Stimulated activated CD8-positive, alpha-beta memory T cell treated with anti-CD3 and anti-CD28 coated beads, Interleukin-2, amount 100 ng/mL, for 1 hour (primary cell): ENCODE data around the gene WDFY2.

Experiments used
- DNase-seq, 2 donors: peaks; one replicate each; pipeline ENCODE4 v3.0.0-alpha.2; 2020; ENCODE audit warnings: low read depth in 2 of 2

WDFY2 gene

DNA sequence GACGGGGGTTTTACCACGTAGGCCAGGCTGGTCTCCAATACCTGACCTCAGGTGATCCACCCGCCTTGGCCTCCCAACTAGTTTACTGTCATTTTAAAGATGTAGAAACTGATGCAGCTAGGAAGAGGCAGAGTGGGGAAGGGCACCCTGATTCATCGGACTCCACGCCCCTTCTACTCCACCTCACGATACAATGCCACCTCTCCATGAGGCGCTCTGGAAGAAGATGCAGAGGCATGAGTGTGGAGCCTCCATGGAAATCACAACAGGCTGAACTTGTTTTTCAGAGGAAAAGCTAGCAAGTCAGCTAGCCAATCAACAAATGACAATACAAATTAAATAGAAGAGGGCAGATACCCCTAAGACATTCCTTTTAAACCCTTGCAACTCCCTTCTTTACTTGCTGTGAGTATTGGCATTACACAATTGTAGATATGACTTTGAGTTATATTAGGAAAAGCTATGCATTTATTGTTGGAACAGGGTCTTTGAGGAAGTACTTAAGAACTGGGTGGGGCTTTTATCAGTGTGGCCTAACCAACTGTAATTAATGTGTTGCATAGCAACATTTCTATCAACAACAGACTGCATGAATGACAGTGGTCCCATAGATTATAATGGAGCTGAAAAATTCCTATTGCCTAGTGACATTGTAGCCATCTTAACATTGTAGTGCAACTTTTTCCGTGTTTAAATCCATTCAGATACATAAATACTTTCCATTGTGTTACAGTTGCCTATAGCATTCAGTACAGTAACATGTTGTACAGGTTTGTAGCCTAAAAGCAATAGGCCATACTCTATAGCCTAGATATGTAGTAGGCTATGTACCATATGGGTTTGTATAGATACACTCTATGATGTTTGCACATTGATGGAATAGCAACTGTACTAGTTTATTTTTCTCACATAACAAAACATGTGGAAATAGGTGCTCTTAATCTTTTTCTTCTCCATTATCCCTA is 17.6 kb downstream of the WDFY2 start:
- DNase-seq: no peak

DNA sequence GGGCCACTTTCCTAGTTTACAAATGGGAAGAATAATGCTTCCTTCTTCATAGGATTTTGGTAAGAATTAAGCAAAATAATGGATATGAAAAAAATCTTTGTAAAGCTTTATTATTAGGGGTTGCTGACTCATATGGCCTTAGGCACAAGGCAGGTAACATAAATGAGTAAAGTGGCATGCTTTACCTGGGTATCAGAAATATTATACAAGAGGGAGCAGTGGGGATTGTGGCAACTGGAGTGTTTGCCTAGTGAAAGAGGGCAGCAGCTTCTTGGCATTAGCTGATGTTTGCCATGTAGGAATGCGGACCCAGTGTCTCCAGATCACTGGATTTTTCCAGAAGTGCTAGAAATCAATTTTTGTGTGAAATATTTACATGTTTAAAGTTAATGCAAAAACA is 19.5 kb downstream of the WDFY2 start:
- DNase-seq: no peak

DNA sequence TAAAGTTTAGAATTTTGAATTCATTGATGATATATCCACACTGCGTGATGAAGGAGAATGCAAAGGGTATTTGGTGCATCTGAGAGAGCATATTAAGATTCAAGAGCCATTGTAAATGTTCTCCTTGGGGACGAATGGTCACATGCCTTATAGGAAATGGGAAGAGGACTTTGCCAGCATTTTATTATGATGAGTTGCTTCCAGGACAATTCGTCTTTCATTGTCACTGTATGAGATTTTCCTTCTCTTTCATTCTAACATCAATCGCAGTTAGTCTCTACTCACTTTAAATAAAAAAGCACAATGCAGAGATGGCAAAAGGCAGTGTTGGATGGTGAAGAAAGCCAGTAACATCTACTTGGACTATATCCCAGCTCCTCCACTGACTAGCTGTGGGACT is 21.4 kb downstream of the WDFY2 start:
- DNase-seq: no peak

- DNase-seq: no peak
These were observed 22.9 kb downstream of the WDFY2 start for GRCh38 chr13:51607165-51607564.

DNA sequence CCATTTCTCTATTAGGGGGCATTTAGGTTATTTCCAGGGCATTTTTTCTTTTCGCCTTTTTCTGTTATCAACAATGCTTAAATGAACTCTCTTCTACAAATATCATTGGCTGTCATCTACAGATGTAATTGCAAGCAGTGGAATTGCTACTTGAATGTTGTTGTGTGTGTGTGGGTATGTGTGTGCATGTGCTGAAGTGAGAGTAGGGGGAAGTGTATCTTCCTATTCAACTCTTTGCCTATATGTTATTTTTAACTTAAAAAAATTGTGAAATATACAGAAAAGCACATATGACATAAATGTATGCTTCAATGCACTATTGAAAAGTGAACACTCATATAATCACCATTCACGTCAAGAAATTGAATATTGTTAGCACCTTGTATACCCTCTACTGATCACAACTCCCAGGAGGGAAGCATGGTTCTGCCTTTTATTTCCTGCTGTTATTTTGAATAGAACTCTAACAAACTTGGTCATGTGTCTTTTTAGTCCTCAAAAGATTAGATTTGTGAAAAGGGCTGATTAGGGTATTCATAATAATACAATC is 24.7 kb downstream of the WDFY2 start:
- DNase-seq: no peak

DNA sequence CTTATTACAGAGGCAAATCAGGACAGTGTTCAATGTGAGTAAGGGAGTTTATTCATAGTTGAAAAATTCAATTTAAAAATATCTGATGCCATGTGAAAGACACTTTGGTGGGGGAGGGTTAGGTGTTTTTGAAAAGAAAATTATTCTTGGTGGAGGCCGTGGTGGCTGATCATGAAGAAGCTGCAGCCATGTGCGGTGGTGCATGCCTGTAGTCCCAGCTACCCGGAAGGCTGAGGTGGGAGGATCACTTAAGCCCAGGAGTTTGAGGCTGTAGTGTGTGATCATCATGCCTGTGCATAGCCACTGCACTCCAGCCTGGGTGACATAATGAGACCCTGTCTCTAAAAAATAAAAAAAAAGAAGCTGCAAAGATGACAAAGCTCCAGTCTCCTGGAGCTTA is 28.6 kb downstream of the WDFY2 start:
- DNase-seq: no peak

DNA sequence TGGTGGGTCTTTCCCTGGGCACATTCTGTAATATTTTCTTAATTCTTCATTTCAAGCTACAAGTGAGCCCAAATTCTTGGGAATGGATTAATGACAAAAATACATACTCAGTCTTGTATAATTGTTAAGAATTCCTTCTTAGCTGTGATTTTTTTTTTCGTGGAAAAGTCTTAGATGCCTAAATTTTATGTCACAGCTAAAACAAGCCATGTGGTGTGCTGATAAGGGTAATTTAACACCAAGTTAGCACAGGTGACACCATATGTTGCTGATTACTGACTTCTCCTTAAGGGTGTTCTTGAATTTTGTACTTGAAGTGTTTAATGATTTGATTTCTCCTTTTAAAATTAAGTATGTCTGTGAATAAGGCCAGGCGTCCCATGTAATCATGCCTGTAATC is 29.3 kb downstream of the WDFY2 start:
- DNase-seq: no peak

DNA sequence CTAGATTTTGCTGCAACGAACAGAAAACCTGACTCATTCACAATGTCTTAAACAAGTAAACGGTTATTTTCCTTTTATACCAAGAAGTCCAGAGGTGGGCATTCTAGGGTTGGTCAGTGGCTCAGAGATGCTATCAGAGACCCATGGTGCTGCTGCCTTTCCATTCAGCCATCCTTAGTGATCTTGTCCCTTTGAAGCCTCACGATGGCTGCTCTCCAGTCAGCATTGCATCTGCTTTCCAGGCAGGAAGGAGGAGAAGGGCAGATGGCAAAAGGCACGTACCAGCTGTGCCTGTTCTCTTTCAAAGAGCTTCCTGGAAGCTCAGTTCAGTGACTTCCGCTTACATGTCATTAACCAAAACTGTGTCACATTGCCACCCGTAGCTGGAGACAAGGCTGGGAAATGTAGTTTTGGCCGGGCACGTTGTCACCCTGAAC is 30.1 kb downstream of the WDFY2 start:
- DNase-seq: no peak

DNA sequence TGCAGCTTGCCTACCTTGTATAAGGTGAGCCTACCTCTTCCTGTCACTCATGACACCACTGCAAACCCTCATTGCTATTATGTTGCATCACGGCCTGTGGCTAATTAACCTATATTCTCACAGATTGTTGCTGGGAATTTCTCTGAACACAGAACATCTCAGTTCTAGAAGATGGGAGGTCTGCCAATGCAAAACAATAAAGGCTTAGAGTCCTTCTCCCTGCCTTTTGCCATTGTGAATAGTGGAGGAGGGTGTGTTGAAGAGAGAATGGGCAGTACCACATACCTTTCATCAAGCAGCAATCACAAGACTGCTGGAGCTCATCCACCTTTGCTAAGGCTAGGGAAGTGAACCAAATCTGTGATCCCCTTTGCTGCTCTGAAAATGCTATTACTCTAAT is 34.4 kb downstream of the WDFY2 start:
- no peak for DNase-seq

DNA sequence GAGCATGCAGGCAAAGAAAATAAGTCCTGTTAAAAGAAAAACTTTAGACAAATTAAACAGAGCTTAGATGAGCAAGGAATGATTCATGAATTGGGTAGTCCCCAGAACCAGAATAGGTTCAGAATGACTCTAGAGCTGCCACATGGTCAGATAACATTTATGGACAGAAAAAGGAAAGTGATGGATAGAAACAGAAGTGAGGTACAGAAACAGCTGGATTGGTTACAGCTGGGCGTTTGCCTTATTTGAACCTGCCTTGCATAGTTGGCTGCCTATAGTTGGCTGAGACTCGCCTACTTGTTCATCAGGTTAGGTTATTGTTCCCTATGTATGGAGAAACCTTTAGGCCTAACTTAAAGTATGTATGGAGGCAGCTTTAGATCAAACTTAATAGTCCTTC is 35.4 kb downstream of the WDFY2 start:
- no peak for DNase-seq

DNA sequence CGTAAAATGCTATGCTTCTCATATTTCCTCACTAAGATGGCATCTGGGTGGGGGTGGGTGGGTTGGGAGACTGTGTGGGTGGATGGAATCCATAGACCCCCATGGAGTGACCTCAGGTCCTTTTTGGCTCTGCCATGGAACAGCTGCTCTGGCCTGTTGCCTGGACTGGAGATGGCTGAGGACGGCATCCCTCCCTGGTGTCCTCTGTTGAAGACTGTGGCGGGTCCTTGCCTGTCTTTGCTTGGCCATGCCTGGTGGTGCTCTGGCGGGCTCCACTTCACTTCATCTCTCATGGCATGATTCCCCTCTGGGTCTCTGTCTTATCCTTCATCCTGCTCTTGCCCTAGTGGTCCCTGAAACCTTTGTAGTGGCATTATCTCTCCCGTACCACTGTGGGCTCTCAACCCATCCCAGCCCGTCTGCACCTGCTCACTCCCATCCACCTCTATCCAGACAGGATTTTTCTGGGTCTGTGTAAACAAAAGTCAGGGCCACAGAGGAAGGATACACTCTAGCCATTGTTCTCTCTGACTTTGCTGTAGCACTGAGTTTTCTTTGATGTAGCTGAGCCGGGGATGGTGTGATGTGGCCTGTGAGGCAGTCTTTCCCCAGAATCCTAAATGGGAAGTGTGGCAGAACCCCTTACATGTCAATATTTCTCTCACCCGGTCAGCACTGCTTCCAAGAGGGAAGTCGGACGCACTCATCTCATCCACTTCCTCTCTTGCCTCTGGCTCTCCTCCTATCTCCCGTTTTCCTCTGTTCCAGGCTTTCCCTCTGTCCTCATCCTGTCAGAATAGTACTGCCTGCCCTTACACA is 36.1 kb downstream of the WDFY2 start:
- DNase-seq: no peak

GRCh38 chr13:51621602-51622001 is 37.3 kb downstream of the WDFY2 start:
- no peak for DNase-seq

- no peak for DNase-seq
These were observed 39.2 kb downstream of the WDFY2 start for GRCh38 chr13:51623473-51623872.

DNA sequence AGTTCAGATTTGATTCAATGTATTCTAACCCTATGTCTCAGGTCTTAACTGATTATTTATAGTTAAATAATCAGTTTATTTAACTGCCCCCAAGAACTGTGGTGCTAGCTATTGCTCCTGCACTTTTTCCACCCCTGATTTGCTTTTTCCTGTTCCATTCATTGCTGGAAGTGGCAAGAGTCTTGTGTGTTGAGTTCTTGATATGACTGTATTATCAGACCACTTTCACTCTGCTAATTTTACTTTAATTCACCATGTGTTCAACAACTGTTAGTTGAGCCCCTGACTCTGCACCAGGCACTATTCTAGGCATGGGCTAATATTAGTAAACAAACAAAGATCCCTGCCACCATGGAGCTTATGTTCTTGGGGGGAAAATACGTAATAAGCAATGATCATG is 39.9 kb downstream of the WDFY2 start:
- no peak for DNase-seq

DNA sequence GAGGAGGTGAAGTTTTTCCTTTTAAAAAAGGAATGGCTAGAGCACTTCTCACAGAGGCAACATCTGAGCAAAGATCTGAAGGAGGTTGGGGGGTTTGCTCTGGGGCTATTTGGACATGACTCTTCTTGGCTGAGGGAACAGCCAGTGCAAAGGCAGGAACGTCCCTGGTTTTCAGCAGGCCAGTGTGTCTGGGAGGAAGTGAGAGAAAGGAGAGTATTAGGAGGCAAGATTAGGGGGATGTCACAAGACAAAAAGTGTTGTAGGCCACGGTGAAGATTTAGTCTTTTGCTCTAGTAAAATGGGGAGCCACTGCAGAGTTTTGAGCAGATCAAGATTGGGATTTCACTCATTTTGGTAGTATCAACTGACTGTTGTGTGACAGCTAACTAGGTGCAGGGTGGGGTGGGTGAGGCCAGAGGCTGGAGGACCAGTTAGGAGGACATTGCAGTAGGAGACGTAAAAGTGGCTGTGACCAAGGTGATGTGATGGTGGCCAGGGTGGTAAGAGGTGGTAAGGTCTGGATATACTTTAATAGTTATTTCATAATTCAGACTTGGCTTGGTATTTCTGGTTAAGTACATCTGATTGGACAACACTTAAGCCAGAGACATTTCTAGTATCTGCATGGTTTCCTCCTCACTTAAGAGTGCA is 40.6 kb downstream of the WDFY2 start:
- no peak for DNase-seq

DNA sequence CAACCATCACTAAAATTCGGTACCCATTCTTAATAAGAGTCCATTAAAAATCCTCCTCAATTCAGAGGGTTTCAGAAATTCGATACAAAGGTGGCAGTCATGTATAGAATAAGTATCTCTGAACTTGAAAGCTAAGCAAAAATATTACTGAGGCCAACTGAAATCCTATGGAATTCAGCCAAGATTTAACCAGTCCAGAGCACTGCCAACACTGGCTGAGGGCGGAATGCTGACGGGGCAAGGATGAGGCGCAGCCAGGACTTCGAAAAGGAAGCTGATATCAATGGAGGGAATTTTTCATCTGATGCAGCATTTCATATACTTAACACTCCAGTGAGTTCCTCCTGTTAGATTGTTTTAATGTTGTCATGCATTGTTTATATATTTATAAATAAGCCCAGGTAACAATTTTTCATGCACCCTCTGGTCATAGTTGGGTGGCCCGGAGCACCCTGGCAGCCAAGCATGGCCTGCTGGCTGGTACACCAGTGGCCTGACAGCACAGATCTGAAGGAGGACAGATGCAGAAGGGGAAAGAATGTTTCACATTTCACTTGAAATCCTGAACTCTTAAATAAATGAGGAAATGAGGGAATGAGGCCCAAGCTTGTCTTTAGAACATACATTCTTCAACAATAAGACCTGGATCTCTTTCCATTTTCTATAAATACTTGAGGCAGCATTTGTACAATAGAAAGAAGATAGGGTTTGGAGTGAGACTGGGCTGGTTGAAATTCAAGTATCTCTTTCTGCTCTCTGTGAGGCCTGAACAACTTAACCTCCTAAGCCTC is 41.5 kb downstream of the WDFY2 start:
- no peak for DNase-seq

GRCh38 chr13:51626749-51627148 is 42.5 kb downstream of the WDFY2 start:
- no peak for DNase-seq

GRCh38 chr13:51628059-51628852 is 44.0 kb downstream of the WDFY2 start:
- DNase-seq: no peak

DNA sequence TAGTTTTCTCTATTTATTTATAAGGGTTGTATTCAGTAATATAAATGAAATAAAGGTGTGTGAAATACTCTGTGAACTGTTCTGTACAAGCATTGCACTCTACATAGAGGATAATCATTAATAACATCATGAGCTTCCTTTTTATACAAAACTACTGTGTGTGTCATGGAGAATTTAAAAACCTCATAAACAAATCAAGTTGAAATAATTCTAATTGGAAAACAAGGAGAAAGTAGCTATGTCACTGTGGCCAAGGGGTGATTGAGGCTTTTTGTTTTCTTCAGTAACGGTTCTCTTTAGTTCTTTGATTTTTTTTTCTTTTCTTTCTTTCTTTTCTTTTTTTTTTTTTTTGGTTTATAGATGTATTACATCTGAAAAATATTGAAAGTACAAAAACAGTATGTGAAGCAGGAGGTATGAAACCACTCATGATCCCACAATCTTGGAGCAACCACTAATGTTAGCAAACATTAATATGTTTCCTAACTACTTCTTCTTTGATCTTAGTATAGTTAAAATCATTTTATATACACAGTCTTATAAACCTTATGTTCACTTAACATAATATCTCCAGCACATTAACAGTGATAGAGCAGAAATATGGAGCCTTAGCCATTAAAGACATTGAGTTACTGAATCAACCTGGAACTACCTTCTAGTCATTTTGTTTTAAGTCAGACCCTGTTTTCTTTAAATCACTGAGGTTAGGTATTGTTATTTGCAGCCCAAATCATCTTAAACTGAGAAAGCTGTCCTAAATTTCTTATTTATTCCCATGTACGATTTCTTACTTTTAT is 45.4 kb downstream of the WDFY2 start:
- DNase-seq: no peak

DNA sequence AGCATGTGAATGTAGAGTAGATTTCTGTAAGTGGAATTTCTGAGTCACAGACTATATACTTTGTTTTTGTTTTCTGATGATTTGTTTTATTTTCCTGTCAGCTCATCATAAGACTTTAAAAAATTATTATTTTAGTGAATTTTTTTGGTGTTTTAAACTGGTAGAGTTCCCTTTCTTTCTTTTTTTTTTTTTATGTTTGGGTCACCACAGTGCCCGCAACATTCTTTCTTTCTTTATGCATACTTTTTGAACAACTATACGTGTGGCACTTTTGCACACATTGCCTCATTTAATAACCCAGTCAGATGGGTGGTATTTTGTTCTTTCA is 46.0 kb downstream of the WDFY2 start:
- no peak for DNase-seq
